ENCODE data around the gene LHX1.

The LHX1 gene

DNA sequence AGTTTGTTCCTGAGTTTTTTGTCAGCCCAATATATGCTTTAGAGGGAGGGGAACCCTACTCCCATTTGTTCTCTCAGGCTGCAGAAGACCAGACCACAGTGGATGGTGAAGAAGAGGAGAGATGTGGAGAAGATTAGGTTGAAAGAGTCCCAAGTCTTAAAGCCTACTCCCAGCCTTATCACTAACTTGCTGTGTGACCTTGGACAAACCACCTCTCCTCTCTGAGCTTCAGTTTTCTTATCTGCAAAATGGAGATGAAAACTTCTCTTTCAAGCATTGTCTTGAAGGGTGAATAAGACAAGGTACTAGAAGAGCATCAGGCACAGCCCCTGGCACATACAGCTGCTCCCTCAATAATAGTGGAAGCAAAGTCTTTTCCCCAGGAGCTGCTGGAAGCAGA lies 15.1 kb upstream of the LHX1 start:
- DNase-seq (ENCODE audit: low read depth in 2 of 2), result no peak

DNA sequence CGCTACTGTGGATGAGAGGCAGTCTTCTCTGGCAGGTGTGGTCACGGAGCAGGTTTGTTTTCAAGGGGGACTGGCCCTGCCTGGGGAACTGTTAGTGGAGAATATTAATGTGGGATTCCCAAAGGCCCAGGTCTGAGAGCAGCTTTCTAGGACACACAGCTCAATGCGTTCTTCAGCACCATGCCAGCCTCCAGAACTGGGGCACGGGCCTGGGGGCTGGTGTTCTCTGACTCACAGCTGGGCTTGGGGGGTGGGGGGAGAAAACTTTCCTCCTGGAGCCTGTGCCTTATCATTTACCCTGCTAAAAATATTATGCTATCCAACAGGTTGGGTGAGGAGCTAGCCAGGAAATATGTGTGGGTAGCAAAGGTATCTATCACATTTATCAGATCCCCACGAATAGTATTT lies 13.5 kb upstream of the LHX1 start:
- no peak for DNase-seq (ENCODE audit: low read depth in 2 of 2)

DNA sequence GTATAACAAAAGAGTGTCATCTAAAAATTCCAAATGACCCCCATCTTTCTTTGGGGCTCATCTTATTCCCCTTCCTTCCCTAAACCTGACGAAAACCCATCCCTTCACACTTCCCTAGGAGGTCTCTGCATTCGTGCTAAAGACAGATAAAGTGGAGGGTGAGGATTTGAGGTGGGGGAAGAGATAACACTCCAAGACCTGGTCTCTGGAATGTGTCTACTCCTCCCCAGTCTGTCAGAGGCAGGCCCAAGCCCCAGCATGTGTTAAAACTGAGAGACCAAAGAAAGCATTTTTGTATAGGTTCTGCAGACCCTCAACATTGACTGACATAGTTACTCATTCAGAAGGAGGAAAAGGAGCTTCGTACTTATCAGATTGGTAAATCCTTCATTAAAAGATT lies 11.0 kb upstream of the LHX1 start:
- no peak for DNase-seq (ENCODE audit: low read depth in 2 of 2)

DNA sequence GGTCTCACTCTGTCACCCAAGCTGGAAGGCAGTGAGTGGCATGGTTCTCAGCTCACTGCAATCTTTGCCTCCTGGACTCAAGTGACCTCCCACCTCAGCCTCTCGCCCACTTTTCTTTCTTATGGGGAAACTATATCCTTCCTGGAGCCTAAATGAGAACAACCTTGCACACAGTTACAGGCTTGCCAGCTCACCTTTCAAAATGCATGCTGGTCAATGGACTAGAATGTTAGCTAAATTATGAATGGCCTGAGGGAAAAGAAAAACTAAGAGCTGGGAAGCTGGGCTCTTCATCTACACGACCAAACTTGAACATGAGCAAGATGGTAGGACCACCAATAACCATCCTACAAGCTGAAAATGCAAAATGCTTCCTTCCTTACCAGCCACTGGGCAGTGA lies 10.6 kb upstream of the LHX1 start:
- no peak for DNase-seq (ENCODE audit: low read depth in 2 of 2)

DNA sequence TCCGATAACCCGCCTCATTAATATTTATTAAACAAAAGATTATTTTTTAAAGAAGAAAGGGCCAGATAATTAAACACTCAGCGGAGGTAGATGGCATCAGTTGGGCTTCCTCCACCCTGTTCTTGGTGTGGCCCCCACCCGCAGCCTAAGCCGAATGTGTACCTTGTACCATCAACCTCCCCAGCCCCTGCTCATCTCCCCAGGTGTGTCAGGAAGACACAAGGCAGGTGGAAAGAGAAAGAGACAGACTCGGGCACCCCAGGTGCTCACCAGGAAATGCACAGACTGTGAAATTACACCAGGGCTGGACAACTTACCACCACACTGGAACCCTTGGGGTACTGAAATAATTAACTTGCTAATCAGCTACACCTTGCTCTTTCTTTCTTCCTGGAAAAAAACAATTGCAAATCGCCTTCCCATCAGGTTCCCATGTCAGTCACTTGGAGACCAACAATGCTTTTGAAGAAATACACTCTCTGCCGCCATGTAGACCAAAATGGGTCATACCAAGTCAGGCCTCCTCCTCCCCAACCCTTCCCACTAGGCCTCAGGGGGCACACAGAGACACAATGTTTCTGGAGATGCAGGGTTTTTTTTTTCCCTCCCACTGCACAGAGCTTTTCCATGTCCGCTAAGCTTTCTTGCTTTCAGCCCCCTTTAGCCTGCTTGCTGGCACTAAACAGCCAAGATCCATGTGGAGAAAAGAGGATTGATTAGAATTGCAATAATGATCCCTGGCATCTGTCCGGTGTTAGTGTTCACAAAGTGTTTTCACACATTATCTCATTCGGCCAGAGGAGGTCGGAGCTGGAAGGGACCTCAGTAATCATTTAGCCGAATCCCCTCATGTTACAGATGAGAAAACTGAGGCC lies 8.6 kb upstream of the LHX1 start:
- DNase-seq (ENCODE audit: low read depth in 2 of 2), result no peak

DNA sequence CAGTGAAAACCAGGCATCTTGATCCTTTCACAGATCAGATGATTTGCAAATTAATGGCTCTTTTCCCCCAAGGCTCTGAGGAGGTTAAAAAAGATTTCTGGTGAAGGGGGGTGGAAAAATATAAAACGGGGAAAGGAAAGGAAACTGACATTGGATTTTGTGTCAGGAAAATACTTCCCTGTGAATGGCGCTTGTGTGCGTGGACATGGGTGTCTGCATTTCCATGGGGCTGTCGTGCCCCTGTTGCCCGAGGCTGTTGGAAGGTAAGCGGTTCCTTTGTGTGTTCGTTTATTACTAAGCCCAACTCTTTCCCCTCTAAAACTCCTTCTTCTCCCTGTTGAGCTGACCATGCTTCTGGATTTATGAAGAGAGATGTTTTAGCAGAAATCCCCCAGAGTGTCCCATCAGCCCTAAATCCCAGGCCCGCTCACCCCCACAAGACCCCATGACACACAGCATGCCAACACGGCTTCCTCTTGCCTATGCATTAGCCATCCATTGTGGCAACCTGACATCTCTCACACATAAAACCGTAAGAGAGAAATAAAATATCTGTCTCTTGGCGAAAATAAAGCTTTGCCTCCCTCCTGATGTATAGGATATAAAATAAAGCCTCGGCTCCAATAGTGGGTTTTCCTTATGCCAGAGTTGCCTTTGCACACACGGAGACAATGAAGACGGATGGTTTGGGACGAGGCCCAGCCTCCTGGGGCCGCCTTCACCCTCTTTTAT lies 7.3 kb upstream of the LHX1 start:
- no peak for DNase-seq (ENCODE audit: low read depth in 2 of 2)

DNA sequence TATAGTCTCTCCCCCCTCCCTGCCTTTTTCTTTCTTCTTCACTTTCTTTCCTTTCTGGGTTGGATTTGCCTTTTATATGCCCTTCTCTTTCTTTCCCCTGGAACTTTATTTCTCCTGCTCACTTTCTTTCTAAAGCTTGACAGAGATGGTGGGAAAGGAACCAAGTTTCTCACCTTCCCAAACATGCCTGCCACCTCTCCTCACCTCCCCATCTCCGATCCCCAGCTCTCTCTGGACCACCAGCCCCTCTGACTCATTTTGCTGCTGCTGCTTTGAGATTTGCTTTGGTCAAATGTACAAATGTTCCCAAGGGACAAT lies 6.7 kb upstream of the LHX1 start:
- DNase-seq (ENCODE audit: low read depth in 2 of 2), result no peak

DNA sequence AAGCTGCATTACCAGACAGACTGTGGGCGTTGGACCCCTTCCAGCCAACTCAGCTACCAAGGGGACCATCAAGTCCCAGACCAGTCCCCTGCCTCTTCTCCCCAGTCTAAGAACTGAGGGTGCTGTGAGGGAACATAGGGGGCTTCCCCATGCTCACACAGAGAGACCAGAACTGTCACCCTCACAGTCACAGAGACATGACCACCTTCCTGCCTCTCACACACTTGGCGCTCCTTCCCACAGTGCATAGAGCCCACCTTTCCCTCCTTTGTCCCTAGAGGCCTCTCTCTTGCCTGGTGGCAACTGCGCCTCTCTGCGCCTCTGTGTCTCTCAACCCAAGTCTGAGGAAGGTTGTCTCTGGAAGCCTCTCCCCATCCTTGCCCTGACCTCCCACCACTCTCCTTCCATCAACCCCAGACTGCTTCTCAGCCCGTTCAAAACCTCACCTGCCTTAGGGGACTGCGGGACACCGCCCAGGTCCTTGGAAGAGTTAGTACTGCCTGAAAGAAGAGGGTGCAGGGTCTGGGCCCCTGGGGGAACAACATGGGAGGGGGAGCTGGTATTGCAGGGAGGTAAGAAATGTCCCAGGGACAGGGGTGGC lies 6.1 kb upstream of the LHX1 start:
- no peak for DNase-seq (ENCODE audit: low read depth in 2 of 2)

DNA sequence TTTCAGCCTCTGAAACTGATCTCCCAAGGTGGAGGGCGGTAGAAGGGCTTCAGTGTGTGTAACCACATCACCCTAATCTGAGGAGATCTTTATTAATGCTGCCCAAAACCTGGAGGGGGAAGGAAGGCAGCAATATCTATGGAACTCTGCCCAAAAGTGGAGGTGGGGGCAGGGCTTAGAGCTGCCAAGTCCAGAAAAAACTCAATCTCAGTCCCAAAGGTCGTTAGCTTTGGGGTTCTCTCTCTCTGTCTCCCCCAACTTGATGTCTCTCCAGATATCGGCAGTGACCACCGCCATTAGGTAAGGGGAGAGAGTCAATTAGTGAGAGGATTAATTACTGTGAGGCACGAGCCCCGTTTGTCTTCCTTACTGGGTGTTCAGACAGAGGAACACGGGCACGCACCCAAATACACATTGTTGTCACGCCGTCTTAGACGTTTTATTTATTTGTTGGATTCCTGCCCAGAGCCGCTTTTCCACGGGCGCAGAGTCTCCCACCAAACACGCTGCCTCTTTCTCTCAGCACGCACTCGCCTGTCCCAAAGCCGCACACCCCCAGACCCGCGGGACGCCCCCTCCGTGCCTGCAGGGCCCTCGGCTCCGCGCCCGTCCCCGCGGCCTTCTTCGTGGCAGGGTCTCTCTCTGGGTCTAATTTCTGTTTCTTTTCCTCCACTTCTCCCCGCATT lies 5.4 kb upstream of the LHX1 start:
- DNase-seq (ENCODE audit: low read depth in 2 of 2), result no peak

DNA sequence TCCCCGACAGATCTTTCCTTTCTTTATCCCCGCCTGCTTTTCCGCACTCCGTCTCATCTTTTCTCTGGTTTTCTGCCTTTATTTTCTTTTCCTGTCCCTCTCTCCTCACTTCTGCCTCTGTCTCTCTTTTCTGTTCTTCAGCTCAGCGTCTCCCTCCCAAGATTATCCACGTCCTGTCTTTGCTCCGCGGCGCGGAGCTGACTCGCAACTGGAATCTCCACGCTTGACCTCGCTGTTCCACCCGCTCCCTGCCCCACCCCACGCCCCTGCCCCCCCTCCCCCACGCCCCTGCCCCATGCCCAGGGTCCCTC lies 4.9 kb upstream of the LHX1 start:
- no peak for DNase-seq (ENCODE audit: low read depth in 2 of 2)

DNA sequence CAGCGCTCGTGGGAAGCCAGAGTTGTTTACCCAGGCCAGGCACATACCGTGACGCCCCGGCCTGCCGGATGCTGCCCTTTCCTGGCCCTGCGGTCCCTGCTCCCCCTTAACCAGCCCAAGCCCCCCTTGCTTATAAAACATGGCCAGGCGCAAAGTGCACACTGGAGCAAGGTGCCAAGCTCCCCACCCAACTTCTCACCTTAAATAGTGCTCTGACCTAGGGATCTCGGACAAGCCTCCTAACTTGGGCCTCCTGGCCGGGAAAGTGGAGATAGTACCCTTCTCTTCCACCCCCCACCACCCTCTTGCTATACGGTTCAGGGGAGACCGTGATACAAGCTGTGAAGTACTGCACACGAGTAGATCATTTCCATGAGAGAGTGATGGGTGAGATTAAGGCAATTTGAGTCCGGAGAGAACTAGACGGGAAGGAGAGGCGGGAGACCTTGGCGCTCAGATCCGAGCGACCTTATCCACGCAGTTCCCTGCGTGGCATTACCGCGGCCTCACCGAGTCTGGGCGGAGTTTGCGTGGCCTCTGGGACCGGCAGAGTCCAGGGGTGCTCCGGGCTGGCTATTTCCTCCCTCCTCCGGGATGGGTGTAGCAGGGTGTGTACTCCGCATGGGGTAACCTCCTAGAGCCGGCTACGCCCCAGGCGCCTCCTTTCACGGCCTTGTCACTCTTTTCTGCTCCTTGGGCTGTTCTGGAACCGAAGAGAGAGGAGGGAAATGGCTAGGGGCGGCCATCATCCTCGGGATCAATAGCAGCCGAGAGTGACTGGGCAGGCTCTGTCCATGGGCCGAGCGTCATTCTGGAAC lies 4.4 kb upstream of the LHX1 start:
- DNase-seq (ENCODE audit: low read depth in 2 of 2), result no peak

DNA sequence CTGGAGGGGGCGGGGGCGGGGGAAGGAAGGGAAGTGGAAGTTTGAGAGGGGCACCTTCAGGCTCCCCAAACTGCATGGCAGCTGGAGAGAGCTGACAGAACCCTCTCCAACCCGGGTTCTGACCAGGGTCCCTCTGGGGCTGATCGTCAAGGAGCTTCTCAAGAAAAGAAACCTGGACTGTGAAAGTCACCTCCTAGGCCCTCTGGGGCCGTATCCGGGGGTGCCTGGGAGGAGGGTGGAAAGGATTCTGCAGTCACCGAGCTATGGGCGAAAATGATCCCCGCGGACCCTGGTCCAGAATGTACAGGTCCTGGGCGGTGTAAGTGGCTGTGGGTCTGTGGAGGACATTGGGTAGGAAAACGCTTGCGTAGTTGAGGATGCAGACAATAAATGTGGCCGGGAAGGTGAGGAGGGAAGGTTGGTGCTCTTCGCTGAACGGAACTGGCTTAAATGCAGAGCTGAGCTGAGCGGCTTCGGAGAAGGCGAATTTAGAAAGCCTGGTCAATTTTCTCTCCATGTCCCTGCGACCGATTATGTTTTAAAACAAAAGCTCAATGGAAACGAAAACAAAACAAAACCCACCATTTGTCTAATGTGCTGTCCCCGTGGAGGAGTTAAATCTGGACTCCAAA lies 3.6 kb upstream of the LHX1 start:
- DNase-seq (ENCODE audit: low read depth in 2 of 2), result no peak

DNA sequence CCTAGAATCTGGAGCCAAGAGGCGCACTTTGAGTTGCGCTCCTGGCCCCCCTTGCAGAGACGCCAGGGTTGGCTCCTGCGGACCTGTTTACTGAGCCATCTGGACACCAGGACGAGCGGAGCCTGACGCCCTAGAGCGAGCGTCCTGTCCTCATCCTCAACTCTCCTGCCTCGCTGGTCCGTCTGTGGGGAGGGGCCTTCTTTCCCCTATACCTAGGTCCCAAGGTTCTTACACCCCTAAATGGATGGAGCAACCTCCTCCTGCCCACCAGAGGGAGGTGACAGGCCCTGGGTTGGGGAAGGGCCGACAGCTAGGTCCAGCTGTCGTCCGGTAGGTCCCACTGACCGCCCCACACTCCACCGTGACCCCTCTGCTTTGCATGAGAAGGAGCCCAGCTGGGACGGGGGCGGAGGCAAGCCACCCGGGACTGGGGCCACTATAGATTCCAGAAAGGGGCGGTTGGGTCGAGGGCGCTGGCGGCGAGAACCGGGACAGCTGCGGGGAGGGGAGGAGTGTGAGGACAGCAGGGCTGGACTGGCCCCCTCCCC lies 3.1 kb upstream of the LHX1 start:
- DNase-seq (ENCODE audit: low read depth in 2 of 2), result no peak

DNA sequence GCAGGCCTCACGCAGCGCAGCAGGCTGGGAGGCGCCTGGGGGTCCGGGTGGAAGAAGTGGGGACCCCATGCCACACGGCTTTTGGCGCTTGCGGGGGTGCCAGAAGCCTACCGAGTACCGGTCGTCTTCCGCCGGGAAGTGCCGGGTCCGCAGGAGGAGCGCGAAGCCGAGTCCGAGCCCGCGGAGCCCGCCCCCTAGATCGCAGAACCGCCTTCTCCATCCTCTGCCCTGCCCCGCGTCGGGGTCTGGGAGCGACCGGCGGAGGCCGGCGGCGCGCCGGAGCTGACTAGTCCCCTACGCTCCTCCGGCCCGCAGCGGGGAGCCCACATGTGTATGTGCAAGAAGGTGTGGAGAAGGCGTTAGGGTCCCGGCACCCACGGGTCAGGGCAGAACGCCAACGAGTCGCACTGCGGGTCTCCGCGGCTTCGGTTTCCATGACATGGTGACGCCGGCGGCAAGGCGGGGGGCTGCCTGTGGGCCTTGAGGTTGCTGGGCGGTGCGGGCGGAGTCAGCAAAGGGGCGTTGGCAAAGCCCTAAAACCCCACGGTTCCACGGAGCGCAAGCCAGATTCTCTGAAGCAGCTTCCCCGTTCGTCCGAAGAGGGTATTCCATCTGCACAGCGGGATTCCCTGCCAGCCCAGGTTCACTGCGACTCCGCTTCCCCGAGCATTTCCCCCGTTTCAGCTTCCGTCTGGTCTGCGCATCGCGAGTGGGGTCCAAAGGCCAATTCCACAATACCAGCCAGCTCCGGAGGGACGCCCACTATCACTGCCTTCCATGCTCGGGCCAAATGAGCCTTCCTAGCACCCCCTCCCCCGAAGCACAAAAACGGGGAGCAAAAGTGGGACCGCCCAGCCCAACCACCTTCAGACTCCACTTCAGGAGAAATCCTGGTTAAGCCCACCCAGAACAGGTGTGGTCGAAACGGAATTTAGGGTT lies 2.3 kb upstream of the LHX1 start:
- no peak for DNase-seq (ENCODE audit: low read depth in 2 of 2)

DNA sequence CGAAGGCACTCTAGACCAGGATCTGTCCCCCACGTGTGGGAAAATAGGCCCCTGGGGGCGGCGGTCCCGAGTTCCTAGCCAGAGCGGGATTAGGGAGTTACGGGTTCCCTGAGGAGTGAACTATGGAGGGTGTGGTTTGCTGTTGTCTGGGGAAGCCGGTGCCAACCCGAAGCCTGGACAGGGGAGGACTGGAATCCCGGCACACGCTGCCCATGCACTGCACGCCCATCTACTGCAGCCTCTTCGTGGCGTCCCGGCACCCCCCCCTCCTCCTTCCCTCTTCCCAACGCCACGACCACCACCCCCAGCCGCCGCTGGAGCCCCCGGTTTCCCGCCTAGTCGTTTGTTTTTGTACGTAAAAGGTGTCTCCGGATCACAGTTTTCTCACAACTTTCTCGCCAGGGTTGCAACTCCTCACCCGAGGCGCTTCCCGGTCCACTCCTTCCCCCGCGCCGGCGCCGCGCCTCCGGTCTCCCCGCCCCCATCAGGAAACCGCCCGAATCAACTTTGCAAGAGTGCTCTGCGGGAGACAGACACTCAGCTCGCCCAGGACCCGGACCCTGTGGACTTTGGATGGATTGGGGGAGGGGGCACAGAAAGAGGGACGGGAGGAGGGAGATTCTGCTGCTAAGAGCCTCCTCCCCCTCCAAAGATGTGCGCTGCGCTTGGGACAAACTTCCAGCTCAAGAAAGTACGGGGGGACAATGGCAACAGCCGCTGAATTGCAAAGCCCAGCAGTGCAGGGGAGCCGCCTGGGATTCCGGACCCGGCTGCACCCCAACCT lies 1.4 kb upstream of the LHX1 start:
- DNase-seq (ENCODE audit: low read depth in 2 of 2), result no peak

DNA sequence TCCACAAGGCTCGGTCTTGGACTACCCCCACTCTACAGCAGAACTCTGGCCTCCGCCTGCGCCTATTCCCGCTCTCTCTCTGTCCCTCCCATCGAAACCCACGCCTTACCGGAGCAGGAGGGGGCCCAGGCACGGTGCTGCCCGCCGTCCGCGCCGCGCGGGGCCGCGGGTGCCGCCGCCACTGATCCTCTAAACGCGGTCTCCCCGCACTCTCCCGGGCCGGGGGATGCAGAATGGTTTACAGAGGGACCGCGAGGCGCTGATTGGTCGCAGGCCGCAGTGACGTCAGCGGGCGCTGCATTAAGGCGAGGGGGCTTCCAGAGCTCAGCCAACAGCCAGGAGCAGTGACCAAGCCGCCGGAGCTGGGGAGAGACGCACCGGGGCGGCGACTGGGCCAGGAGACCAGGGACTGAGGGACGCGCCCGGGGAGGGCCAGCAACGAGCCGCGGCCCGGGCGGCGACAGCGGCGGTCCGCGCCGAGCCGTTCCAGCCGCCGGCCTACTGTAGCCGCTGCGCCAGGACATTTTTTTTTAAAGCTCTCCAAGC lies 747 bp upstream of the LHX1 start:
- no peak for DNase-seq (ENCODE audit: low read depth in 2 of 2)

DNA sequence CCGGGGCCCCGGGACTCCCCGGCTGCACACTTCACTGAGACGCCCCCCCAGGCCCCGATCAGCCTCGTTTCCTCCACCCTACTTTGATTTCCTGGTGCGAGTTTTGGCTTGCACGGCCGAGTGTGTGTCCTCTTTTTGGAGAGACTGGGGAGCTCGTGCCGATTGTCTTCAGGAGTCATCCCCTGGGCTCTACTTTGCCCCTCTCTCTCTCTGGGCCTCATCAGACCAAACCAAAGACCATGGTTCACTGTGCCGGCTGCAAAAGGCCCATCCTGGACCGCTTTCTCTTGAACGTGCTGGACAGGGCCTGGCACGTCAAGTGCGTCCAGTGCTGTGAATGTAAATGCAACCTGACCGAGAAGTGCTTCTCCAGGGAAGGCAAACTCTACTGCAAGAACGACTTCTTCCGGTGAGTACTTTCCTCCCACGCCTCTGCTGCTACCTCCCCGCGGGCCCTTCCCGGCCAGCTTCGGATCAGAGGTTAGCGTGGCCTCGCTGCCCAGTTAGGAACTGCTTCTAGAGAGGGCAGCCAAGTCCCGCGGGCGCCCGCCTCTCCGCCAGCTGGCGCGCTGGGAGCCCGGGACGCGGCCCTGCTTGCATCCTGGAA lies 787 bp downstream of the LHX1 start:
- DNase-seq (ENCODE audit: low read depth in 2 of 2), result no peak

DNA sequence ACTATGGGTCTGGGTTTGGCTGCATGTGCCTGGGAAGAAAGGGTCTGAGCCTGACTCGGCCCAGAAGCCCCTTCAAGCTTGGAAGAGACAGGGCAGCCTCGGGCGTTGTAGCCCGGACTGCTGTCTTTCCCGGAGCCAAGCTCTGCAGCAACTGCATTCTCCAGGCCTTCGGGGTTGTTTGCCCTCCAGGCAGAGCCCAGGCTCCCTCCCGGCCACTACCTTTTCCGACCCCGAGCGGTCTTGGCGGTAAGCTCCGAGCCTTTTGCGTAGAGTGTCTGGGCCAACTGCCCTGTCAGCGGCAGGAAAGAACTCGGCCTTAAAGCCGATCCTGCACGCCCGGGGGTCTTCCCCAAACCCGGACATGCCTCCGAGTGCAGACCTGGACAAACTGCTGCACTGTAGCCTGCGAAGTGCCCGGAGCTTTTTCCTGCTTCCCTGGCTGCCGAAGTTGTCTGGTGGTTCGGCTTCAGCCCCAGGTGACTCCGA lies 1.3 kb downstream of the LHX1 start:
- no peak for DNase-seq (ENCODE audit: low read depth in 2 of 2)

Measured in stimulated activated CD8-positive, alpha-beta memory T cell treated with anti-CD3 and anti-CD28 coated beads, Interleukin-15, amount 100 ng/mL, for 4 hours (primary cell).